DMS 273 treated with DMSO at 0.1 percent for 48 hours (cell line): ENCODE results near the gene TMEM45B.
A peak's percentile ranks its signal among the peaks of the same experiment; 100 is the strongest.
"Not testable (repeated sequence)": the region's sequence is repeated elsewhere in the genome, so short reads cannot be mapped to it uniquely, and the experiment has no call there.

Experiments used
- DNase-seq: peaks from one replicate; lab custom pipeline; 2025; lab: John Stamatoyannopoulos, UW

TMEM45B gene

GRCh38 chr11:129852125-129852740 is 36.6 kb downstream of the TMEM45B start:
- DNase-seq: no peak

DNA sequence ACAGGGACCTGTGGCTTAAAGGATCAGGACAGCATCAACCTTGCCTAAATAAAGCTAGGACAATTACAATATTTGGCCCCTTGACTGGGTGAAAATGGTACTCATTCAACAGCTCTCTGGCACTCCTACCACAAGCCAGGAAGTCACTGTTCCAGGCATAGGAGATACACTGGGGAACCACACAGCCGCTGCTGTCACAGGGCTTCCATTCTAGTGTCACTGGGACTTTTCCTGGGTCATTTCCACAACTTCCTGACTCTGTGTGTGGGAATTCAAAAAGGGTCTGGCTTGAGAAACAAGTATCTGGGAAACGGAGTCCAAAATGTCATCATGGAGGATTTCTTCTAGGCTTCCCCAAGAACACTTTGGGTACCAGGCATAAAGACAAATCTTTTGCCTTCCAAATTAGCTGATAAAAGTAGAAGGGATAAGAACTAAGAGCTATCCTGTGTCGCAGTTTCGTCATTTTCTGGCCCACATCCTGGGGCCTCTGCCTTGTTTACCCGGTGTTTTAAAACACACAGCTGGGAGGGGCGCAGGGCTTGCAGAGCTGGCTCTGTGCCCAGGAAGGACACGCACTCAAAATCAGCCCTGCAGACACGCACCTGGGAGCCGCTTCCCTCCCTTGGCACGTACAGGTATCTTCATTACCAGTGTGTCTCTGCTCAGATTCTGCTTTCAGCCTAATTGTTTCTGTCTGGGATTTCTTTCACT is 38.0 kb downstream of the TMEM45B start:
- DNase-seq: no peak

- no peak for DNase-seq
These were observed 38.7 kb downstream of the TMEM45B start for GRCh38 chr11:129854232-129854805.

- no peak for DNase-seq
These were observed 39.4 kb downstream of the TMEM45B start for GRCh38 chr11:129855086-129855485.

GRCh38 chr11:129856036-129856435 is 40.4 kb downstream of the TMEM45B start:
- no peak for DNase-seq

DNA sequence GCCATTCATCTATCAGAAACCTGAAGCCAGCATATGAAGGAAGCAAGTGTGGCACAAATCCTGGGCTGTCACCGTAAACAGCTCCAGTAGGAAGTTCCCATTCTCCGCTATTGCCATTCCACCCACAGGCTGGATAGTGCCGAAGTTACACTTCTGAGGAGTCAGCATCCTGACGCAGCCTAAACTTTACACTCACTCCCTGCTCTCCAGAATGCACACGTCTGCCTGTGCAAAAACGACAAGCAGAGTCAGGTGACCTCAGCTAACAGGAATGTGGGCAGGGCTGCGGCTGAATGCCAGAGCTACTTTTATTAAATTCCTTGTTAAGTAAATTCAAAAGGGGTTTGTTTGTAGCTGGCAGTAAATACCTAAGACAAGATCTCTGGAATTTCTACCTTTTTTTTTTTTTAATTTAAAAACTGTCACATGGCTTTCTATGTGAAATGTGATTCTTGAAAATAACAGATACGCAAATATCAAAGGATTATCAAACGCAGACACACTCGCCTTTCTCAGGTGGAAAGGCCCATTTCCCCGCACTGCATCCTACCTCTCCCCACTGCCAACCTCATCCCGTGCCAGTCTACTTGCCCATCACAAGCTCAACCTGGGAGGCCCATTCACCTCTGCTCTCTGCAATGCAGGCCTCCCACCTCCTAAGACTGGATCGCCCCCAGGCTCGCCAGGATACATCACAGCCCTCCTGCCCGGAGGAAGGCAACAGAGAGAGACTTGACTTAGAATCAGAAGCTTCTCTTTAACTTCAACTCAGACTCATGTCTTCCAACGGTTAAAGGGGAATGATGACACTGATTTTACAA is 46.3 kb downstream of the TMEM45B start:
- no peak for DNase-seq

- no peak for DNase-seq
These were observed 49.2 kb downstream of the TMEM45B start for GRCh38 chr11:129864811-129865210.

DNA sequence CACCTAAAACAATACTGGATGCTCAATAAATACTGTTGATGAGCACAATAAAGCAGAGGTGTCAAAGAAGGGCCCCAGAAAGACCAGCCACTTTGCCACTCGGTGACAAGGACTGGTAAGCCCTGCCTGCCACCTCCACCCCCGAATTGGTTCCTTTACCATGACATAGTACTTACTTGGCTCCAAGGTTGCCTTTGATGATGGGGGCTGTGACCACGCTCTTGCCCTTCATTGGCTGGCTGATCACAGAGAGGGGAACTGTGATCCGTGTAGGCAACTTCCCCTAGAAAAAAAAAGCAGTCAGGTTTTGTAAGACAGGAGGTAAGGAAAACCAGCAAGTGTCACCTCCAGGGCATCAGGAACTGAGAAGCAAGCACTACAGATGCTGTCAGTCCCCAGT is 50.1 kb downstream of the TMEM45B start:
- DNase-seq: no peak

DNA sequence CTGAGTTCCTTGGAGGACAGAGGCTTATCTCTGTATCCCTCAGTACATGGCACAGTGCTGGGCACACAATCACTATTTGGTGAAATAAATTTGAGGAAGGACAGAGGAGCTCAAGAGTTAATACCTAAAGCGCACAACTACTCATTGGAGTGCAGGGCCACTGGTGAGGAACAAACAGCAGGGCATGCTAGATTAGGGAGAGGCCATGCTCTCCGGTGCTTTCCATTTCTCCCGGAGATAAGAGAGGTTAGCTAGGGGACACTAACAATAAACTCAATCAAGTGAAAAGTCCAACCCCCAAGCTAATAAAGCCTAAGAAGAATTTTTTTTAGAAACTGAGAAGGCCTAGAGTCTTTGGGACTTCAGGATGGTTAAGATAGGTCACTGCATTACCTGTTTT is 50.7 kb downstream of the TMEM45B start:
- DNase-seq: no peak

DNA sequence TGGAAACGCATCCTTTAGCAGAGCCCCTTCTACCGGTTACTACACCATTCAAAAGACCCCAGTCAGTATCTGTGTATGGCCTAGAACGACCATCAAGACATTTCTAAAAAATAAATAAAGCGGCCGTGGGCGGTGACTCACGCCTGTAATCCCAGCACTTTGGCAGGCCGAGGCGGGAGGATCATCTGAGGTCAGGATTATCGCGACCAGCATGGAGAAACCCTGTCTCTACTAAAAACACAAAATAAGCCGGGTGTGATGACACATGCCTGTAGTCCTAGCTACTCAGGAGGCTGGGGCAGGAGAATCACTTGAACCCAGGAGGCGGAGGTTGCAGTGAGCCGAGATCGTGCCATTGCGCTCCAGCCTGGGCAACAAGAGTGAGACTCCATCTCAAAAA is 53.0 kb downstream of the TMEM45B start:
- not testable (repeated sequence) for DNase-seq

- no peak for DNase-seq
These were observed 56.3 kb downstream of the TMEM45B start for GRCh38 chr11:129871914-129872313.

- no peak for DNase-seq
These were observed 64.7 kb downstream of the TMEM45B start for GRCh38 chr11:129880311-129880710.

DNA sequence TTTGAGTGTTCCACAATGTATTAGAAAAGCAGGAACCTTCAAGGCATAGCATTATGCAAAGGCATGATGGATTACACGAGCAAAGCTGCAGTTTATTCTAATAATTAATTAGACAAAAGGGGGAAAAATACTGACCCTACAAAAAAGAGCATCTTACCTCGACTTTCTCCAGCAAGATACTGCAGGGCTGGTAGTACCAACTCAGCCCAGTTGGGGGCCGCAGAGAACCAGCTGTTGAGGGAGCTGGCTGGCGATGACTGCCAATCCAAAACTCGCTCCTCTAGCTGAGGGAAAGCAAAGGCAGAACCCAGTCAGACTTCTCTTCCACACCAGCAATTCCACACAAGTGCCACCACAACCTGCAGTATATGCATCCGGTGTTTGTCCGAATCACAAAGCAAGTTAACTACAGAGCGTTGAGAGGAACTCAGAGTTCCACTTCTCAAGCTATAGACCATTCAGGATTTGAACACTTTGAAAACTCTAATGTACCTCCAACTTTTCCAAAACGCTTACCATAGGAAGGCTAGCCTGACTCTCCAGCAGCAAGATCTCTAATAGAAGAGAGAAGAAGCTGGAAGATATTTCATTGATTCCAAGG is 66.0 kb downstream of the TMEM45B start:
- no peak for DNase-seq

DNA sequence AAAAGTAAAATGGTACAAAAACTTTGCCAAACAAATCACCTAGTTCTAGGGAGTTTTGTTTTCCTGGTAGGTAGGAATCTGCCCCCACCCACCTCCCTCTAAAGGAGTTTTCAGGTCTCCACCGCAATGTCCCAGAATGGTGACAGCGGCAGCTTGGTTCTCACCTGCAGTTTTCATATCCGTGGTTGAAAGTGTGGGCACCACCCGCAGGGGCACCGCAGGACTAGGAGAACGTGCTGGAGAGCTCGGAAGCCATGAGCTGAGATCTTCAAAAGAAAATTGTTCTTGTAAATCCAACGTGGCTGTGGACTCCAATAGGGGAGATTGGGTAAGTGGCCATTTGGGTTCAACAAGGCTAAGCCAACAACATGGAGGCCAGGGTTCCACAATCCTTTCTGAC is 68.9 kb downstream of the TMEM45B start:
- DNase-seq: no peak

DNA sequence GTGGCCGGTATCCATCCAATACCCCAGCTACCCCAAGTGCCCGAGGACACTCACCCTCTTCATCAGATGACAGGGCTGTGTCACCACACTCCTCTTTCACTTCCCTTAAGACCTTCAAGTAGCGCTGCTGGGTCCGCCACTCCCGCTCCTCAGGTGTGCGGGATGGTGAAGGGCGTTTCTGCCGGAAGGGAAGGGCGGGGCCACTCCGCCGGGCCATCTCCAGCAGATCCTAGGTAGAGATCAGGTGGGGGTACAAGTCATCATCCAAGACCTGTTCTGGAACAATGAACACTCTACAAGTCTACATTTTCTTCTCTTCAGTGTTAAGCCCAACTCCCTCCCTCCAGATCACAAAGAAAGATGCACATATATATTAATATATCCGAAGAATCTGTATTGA is 69.7 kb downstream of the TMEM45B start:
- no peak for DNase-seq

- no peak for DNase-seq
These were observed 72.8 kb downstream of the TMEM45B start for GRCh38 chr11:129888451-129888850.

DNA sequence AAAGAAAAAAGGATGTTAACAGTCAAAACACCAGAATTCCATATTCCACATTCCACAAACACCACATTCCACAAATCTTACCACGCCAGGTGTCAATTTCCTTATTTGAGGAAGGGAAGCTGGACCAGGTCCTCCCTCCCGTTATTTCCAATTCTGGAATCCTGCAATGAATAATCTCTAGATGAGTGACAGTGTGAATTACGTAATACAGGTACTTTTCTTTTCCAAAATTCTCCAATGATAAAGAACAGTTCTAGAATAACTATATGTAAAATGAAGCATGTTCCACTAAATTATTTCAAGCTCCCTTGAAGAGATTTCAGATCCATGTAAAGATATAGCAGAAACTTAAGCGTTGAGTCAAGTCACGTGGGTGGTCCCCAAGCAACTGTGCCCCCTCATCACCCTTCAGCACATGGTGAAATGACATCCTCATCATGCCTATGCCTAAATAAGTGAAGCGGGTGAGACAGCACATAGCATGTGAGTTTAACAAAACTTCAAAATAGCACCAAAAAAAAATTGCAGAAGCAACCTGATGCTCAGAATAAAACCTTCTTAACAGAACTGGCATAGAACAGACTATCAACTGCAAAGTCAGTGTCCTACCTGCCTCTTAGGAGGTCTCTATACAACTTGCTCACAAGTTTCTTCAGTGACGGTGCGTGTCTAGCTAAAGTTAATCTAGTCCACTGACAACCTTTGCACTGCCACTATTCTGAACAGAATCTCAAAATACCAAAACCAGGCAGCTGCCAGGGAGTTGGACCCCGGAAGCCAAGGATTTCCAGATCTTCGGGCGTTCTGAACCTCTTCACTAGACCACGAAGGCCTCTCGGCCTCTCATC is 78.9 kb downstream of the TMEM45B start:
- DNase-seq: no peak

DNA sequence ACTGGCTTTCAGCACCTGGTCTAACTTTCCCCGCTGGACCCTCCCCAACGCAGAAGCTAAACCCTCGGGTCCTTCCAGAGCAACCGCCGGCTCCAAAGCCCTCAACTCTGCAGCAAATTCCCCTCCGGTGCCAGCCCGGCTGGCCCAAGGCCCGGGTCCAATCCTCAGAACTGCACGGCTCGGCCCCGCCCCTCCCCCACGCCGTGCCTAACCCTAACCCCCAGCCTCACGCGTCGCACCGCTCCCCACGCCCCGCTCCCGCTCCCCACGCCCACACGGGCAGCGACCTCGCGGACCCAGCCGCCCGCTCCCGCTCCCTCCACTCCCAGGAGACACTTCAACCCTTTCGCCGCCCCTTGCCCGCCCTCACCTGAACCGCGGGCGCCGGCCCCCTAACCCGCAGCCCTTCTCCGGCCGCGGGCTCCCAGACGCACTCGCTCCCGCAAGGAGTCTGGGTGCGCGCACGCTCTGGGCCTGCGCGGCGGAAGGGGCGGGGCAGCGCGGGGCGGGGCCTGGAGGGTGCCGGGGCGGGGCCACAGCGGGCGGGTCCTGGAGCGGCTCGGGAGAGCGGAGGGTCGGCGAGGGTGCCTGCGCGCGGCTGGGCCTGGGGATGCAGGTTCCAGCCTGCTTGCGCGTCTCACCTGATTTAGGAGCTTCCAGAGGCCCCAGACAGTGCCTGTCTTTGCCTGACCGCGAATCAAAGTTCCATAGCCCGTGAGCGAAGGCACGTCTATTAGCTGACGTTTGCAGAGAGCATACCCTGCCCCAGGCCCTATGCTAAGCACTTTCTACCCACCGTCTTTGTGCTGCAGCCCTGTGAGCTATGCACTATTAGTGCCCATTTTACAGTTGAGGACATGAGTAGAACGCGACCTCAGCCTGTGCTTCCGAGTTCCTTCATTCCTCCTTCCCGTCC is 79.7 kb downstream of the TMEM45B start, which contains the start of gene NFRKB:
Gene NFRKB, minus strand, starts transcription at position 453 of the 916 bp plus-strand sequence. CDS start 2,729 bp downstream, outside the sequence.
- DNase-seq: peak; percentile 43

DNA sequence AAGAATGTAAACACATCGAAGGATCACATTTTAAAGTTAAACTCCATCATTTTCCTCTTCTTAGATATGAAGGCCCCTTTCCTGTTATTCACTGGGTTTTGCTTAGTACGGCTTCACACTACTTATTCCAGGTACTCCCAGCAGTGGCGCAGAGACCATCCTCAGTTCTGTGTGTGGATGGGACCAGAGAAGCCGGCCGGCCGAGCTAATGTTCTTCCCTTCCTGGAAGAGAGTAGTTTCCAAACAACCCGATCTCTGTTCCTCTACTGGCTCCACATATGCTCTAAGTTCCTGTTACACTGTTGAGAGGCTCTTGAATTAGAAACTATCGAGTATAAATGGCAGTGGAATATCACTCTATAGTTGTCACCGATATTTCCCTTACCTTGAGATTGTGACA is 80.4 kb downstream of the TMEM45B start:
- DNase-seq: no peak

GRCh38 chr11:129905402-129905801 is 89.8 kb downstream of the TMEM45B start:
- no peak for DNase-seq
